Measurements from ENCODE around the gene PINK1.
"Not testable (repeated sequence)": the region's sequence is repeated elsewhere in the genome, so short reads cannot be mapped to it uniquely, and the experiment has no call there.

PINK1 gene

DNA sequence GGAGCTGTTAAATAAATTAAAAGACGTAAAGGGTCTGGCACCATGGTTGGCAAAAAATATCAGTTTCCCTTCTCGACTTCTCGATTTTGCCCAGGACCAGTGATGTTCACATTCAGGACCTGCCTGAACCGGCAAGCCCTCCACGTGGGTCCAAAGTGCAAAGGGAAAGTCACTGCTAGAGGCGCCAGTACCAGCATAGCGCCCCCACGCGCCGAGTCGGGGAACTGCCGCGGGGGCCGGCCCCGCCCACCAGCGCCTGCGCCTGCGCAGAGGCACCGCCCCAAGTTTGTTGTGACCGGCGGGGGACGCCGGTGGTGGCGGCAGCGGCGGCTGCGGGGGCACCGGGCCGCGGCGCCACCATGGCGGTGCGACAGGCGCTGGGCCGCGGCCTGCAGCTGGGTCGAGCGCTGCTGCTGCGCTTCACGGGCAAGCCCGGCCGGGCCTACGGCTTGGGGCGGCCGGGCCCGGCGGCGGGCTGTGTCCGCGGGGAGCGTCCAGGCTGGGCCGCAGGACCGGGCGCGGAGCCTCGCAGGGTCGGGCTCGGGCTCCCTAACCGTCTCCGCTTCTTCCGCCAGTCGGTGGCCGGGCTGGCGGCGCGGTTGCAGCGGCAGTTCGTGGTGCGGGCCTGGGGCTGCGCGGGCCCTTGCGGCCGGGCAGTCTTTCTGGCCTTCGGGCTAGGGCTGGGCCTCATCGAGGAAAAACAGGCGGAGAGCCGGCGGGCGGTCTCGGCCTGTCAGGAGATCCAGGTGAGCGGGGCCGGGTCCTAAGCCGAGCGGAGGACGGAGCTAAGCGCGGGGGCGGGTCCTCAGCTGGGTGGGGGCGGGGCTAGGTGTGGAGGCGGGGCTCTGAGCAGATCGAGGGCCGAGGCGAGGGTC, at the start of gene PINK1:
Gene PINK1, plus strand, starts transcription at position 269 of the 875 bp plus-strand sequence. Its CDS starts 91 bp downstream, at position 360.
- DNase-seq: peak; percentile 75 to 85 (median 79)

DNA sequence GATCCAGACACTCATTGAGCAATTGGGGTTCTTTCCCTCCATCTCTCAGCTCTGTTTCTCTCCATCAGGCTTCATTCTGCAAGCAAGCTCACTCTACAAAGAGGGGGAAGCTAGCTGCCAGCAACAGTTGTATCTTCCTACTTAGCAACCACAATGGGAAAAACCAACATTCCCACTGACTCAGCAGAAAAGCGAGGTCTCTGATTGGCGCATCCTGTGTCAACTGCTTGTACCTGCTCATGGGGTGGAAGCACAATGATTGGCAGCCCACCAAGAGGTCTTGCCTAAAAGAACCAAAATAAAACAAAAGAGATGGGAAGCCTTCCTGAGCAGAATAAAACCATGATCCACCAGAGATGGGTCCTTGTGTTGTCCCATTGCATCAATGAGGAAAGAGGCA, 48.4 kb upstream of the PINK1 start:
- DNase-seq: no peak

DNA sequence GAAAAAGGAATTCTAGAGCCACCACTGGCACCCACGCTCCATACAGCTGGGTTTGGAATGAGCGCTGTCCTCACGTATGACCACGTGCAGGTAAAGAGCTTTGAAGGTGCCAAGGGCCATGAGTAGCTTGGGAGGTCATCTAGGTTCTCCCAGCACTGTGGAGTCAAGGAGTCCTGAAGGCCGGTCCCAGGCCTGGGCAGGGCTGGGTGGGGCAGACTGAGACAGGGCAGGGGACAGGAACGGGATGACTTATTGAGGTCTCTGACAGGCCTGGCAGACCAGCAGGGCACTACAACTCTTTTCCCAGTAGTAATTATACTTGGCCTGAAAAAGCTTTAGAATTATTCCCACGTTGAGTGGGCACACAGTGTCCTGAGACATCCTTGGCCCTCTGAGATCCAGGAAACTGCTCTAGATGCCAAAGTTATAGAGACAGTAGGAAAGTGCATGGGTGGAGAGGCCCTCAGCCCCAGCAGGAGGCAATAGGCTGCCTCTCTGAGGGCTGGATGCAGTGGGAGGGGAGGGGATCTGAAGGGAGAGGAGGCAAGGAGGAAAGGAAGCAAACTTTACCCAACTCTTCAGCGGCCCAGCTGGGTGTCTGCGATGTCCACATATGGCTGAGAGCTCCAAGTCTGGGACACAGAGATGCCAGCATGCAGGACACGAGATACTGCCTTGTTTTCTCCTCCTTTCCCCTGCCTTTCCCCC, 46.2 kb upstream of the PINK1 start:
- DNase-seq: no peak

DNA sequence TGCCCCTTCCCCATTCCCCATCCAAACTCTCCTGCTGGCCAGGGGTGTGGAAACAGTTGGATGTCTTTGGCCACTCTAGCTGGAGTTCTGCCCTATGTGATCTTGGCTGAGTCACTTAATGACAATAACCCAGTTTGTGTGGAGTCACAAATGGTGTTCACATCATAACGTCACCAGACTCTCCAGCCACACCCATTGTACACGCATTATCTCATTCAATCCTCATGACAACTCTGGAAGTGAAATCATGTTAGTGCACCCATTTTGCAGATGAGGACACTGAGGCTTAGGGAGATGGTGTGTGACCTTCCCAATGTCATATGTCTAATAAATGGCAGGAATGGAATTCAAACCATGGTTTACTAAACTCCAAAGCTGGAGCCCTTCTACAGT, 45.6 kb upstream of the PINK1 start:
- no peak for DNase-seq

DNA sequence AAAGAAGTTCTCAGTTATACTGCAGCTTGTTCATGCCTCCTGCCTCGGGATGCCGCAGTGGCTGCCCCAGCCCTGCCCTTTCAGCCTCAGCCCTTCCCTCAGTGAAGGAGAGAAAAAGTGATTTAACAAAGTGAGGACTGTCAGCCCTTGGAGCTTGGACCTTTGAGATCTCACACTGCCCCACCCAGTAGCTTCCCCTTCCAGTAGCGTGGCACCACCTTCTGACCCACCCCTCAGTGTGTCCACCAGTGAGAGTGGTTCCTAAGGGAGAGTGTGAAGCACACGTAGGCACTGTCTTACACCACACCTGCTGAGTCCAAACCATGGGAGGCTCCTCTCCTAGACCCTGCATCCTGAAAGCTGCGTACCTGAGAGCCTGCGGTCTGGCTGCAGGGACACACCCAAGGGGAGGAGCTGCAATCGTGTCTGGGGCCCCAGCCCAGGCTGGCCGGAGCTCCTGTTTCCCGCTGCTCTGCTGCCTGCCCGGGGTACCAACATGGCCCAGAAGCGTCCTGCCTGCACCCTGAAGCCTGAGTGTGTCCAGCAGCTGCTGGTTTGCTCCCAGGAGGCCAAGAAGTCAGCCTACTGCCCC, 44.5 kb upstream of the PINK1 start, which contains the start of gene CDA:
Gene CDA, plus strand, starts transcription at position 464 of the 592 bp plus-strand sequence. Its CDS starts 33 bp downstream, at position 497.
- no peak for DNase-seq

DNA sequence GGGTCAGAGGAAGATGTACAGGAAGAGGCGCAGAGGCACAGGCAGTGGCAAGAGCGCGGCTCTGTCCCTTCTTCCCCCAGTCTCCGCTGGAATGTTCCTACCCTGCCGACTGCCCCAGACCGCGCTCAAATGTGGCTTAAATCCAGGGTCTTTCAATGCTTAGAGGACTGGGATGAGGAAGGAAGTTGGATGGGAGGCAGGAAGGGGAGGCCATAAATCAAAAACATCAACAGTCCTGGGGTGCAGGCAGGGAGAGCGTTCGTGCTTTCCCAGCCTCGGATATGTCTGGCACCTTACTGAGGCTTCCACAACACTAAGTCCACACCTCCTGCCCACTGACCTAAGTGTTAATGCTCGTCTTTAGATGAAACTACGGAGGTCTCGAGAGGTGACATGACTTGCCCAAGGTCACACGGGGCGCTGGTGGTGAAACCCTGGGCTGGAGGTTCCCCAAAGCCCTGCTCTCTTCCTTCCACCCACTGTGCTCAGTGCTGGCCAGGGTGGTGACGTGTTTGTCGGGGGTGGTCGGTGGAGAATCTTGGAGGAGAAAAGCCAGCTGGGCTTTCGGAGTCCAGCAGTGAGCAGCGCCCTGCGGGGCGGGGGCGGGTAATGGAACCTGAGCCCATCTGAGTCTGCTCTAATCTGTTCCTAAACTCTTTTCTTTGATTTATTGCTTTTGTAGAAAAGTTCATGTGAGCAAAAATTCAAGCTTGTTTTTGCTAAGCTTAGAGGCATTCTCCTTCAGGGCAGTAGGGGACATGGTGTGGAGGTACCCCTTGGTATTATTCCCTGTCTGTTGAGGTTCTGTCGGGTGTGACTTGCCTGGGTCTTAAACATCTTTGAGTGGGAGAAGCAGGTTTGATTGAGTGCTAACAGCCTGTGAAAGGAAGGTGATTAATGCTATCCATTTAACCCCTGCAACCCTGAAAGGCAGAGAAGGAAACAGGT, 43.7 kb upstream of the PINK1 start:
- DNase-seq: no peak

DNA sequence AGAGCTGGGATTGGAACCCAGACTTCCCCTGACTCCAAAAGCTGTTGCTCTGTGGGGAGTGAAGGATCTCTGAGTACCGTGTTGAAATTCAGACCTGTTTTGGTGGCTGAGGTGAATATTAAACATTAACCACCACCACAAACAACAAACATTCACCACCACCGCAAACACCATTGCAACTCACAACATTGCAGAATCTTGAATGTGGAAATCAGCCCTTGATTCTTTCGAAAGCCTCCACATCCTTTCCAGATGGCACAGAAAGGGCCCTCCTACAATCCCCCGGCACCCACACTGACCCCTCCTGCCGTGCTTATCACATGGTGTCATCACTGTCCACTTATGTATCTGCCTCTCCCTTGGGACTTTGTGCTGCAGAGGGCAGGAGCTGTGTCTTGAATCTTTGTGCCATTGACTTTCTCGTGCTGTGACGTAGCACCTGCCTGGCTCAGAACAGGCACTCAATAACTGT, 42.9 kb upstream of the PINK1 start:
- DNase-seq: no peak

DNA sequence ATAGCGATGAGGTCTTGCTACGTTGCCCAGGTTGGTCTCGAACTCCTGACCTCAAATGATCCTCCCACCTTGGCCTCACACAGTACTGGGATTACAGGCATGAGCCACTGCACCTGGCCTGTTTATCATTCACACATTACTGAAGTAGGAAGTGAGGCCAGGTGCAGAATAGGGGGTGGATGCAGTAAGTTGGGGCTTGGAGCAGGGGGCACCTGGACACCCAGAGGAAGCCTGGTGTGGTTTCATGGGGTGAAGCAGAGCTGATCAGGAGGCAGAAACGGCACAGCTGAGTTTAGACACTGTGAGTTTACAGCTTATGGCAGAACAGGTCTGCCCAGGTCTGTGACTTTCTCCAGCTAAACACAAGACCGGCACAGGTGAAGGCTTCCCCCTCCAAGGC, 39.5 kb upstream of the PINK1 start:
- no peak for DNase-seq

DNA sequence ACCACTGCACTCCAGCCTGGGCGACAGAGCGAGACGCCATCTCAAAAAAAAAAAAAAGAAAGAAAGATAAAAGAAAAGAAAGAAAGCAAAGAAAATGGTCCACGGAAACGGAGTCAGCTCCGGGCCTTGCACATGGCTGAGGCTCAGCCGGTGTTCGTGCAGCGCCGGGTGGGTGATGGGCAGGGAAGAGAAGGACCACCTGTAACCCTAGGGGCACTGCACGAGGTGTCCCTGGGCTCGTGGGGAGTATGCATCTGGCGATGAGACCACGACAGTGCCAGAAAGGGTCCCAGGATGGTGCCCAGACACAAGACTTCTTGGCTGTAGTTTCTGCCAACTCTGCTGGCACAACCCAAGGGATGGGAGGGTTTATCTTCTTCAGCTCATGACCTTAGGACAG, 38.5 kb upstream of the PINK1 start:
- no peak for DNase-seq

DNA sequence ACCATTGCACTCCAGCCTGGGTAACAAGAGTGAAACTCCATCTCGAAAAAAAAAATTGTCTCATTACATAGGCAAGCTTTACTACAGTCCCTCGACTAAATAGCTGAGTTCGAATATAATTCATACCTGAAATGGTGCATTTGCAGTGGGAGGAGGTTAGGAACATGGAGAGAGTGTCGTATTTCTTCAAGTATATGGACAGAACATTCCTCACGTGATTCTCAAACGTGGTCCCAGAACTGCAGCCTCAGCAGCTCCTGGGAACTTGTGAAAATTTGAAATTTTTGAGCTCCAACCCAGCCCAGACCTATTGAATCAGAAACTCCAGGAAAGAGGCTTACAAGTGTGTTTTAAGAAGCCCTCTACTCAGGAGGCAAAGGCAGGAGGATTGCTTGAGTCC, 37.2 kb upstream of the PINK1 start:
- DNase-seq: no peak

DNA sequence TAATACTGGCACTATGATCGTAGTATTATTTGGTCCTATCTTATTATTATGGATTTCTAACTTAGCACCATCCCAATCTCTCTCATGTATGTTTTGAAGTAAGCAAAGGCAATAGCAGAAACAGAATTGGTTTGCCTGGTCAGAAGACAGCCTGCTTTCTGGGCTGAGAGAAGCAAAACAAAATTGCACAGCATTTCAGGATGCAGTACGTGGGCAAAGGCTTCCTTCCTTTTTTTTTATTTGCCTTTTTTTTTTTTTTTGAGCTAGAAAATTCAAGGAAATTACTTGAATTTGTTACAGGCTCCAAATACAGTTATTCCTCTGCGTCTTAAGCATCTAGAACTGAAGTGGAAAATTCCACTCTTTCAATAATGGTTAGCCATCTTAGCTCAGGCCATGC, 35.6 kb upstream of the PINK1 start:
- no peak for DNase-seq

DNA sequence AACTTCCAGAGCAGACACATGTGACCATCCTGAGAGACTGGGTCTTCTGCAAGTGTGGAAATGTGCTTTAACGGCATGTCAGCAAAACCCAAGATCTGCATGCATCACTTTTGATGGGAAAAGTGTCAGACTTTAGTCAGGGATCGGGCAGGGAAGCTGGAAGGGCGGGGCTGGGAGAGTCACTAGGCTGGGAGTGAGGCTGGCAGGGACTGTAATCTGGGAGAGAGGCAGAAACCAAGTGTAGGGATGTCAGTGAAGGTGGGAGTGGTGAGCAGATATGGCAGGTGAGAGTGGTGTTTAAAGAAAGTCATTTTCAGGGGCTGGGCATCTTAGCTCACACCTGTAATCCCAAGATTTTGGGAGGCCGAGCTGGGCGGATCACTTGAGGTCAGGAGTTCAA, 33.1 kb upstream of the PINK1 start:
- DNase-seq: no peak

DNA sequence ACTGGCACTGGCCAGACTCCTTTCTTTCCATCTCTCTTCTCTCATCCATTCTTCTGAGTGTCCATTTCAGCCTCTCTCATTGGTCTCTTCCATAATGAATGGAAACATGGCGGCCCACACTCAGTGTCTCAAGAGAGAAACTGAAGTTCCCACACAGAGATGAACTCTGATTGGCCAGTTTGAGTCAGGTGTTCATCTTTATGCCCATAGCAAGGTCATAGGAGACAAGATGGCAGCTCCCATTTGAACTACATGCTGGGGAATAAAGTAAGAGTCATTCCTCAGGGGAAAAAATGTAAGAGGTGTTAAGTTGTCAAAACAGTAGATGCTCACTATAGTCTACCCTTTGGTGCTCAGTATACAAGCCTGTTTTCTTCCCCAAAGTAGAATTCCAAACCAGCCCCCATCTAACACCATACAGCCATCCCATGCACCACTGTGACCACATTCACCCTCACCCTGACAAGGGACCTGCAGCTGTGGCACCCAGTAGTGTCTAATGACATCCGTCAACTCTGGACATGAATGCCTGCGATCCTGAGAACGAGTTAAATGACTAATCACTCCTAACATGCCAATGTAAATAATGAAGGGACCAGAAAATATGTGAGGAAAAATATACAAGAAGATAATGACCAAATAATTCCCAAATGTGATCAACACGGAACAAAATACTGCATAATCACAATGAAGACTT, 32.0 kb upstream of the PINK1 start:
- DNase-seq: no peak

DNA sequence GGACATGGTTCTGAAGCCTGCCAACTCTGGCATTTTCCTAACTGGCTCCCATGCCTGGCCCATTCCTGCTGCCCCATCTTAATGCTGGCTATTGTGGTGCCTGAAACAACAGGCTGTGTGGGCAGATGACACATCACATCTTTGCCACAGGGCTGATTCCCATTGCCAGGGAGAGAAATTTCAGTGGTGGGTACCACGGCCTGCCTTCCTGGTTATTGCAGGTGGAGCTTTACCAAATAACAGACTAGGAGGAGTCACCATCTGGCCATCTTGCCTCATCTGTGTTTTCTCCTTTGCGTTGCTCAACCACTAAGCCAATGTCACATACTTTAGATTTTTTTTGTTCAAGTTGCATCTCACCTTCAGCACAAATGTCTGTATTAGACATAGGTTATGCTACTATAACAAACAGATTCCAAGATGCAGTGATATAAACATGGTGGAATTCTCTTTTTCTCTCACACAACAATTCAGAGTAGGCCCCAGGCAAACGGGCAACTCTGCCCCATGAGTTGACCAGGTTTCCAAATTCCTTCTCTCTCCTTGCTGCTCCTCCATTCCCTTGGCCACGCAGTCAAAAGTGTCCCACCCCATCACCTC, 30.3 kb upstream of the PINK1 start:
- no peak for DNase-seq

DNA sequence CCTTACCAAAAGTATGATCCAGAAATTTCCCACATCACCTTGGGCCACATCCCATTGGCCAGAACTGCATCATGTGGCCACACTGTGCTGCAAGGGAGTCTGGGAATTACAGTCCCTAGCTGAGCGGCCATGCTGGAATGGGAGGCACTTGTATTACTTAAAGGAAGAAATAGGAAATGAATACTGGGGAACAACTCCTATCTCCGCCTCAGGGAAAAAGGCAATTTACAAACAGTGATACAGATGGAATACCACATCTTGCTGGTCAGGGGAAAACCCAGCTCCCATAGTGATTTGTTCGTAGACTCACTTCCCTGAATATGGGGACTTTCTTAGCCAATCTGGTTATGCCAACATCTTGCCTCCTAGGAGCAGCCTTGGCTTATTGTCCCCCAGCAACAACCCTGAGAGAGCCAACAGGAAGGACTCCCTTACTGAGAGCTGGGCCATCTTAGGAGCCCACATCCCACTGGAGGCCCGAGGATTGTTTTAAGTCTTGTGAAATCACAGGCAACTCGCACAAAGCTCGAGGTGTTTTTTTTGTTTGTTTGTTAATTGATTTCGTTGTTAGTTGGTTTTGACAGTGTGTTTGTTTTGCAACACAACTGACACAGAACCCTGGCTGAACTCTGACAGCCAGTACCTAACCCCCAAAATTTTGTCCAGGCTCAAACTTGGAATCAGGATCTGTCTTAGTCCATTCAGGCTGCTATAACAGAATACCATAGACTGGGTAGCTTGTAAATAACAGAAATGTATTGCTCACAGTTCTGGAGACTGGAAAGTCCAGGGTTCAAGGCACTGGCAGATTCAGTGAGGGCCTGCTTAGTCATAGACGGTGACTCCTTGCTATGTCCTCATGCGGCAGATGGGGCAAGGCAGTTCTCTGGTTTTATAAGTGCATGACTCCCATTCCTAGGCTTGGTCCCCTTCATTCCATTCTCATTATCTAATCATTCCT, 29.5 kb upstream of the PINK1 start:
- no peak for DNase-seq

DNA sequence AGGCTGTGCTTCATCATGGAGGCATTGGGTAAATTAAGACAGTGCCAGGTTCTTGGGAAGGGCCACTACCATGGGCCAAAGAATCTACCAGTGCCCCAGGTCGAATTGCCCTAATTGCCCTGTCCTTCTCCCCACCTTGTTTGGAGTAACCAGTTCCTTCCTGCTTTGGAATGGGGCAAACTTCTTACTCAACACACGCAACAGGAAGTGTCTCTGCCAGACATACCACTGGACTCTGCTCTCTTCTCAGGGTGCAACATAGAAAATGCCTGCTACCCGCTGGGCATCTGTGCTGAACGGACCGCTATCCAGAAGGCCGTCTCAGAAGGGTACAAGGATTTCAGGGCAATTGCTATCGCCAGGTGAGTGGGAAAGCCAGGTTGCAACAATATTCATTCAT, 28.6 kb upstream of the PINK1 start:
- no peak for DNase-seq

DNA sequence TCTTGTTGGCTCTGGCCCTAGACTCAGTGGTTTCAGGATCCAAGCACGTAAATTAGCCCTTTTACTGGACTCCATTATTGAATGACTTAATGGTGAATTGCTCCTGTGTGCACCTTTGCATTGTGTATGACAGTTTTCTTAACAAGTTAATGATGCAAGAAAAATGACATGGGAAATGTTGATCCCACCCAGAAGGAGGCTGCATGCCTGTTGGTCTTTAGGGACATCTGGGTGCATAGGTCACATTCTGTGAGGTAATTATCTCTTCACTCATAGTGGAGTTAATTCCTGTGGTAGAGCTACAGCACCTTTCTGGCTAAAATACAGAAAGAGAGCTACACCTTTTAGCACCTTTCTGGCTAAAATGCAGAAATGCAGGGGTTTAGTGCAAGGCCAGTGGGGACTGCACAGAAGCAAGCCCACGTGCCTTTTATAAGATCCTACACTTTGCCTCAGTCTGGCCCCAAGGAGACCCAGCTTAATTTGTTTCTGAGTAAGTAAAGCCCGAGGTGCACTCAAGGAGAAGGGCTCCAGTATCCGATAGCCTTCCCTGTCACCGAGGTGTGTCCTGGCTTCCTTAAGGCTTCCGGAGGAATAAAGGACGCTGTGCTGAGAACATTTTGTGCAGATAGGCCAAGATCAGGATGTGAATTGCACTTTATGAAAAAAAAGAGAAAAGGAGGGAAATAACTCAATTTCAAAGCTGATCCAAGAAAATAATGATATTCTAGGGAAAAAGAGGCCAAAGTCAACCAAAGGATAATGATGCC, 26.3 kb upstream of the PINK1 start:
- DNase-seq: not testable (repeated sequence)

DNA sequence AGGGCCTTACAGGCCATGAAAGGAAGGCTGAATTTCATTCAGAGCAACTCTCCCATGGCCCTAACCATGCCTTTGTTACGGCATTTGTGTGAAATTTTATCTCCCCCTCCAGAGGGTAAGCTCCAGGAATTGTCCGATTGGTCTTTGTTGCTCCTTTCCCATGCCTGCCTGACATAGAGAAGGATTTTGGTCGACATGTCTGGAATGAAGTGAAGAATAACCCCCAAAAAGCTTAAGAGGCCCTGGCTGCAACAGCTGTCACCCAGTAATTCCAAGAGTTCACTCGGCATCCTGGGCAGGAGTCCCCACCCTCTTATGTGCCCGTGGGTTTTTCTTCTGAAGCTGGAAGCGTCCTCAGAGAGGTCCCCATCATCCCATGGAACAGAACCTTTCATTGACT, 23.7 kb upstream of the PINK1 start:
- DNase-seq: no peak

DNA sequence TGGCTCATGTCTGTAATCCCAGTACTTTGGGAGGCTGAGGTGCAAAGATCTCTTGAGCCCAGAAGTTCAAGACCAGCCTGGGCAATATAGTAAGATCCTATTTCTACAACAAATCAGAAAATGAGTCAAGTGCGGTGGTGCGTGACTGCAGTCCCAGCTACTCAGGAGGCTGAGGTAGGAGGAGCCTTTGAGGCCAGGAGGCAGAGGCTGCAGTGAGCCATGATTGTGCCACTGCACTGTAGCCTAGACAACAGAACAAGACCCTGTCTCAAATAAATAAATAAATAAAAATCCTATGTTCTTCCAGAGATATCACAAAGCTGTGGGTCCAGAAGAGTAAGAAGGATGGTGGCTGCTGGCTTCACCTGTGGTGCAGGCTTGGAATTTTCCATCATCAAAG, 22.3 kb upstream of the PINK1 start:
- DNase-seq: no peak
